Body of pancreas (tissue), 4 donors: ENCODE measurements around the gene RBMS3. TPM values are rescaled to one million over a fixed set of nuclear protein-coding genes. Genes with fewer than 3 reads are reported as not detected.

Experiments
- ATAC-seq: fragments of 150-250 bp; one replicate; pipeline ENCODE4 v1.9.1; 2016
- DNase-seq, 4 donors: peaks; one replicate each; pipeline ENCODE4 v3.0.0-alpha.2; 2019
- H3K27ac ChIP-seq, 4 donors: fragments of 200-600 bp; sonication (generic); 1 replicate in 3 of 4; 2 replicates in 1 of 4; pipeline versions ENCODE4 v1.5.1 to v1.6.1; 2016 to 2019; ENCODE audit warnings: mild to moderate bottlenecking in 1 of 4, mixed read lengths in 1 of 4, moderate library complexity in 1 of 4
- H3K27me3 ChIP-seq, 2 donors: fragments of 200-600 bp; sonication (generic); one replicate each; pipeline ENCODE4 v1.6.0; 2016; ENCODE audit warnings: mild to moderate bottlenecking in 1 of 2
- H3K36me3 ChIP-seq, 2 donors: fragments of 200-600 bp; sonication (generic); replicated peaks in 1 of 2; 2 replicates each; pipeline ENCODE4 v1.5.1; 2016; ENCODE audit warnings: low read depth in 2 of 2; ENCODE audit not compliant: insufficient read depth in 1 of 2
- H3K4me1 ChIP-seq: fragments of 200-600 bp; sonication (generic); one replicate; pipeline ENCODE4 v1.6.0; 2016
- H3K4me3 ChIP-seq, 2 donors: fragments of 200-600 bp; sonication (generic); 1 replicate in 1 of 2; 2 replicates in 1 of 2; pipeline ENCODE4 v1.5.1; 2016 to 2019
- H3K9me3 ChIP-seq, 3 donors: fragments of 200-600 bp; sonication (generic); 1 replicate in 2 of 3; 2 replicates in 1 of 3; pipeline ENCODE4 v1.5.1; 2016
- CTCF ChIP-seq, 7 experiments: fragments of 450-650 bp in 4 of 7; fragments of 200-600 bp in 3 of 7; sonication (generic) in 3 of 7; IDR thresholded peaks; one replicate each; pipeline ENCODE4 v1.5.1; 2016 to 2019; ENCODE audit warnings: antibody characterized with exemption in 7 of 7
- POLR2A ChIP-seq, 3 donors: fragments of 450-650 bp; IDR thresholded peaks; one replicate each; pipeline ENCODE4 v1.6.1; 2016; ENCODE audit warnings: antibody characterized with exemption in 3 of 3, mild to moderate bottlenecking in 2 of 3
- WGBS, 2 donors: methylation state at CpG; one replicate each; pipeline ENCODE4 v1.1.5; 2017; 5-methylcytosine and 5-hydroxymethylcytosine counted together
- intact Hi-C: fragments of 100-400 bp; cut with DNase I; formaldehyde crosslinking; loops from one replicate; pipeline ENCODE4 v1.15.1; 2023
- total RNA-seq, 2 donors: library from RNA; depleted of rRNA; stranded (reverse); fragments of >200 nt; gene quantifications; one replicate each; pipeline ENCODE4 v1.1.0, GENCODE V29; 2016

Gene RBMS3
- total RNA-seq, 2 donors from 2014 or later, result 17.4 to 29.7 TPM

- Histone ChIP-seq H3K4me3 (no peak overlapping the region), H3K27ac (no peak overlapping the region), H3K36me3 (no peaks in the 10 kb centered on the region), H3K9me3 (no peaks in the 10 kb centered on the region), H3K27me3 (no peaks in the 10 kb centered on the region), H3K4me1 (no peaks in the 10 kb centered on the region)
- TF ChIP-seq POLR2A (IDR thresholded peaks at IDR 0.05) (no peak), CTCF (IDR thresholded peaks at IDR 0.05) (no peak)
- intact Hi-C loops, result no loop called here
- DNase-seq (no peak), ATAC-seq (no peak)
- 46 to 53% methylated on average over 3 of the region's 3 CpGs for WGBS, 2 donors
Measured at GRCh38 chr3:29597376-29598008, 316.6 kb downstream of the RBMS3 start.

GRCh38 chr3:29601861-29602585, 321.2 kb downstream of the RBMS3 start:
- no peaks in the 10 kb centered on the region for H3K4me1 ChIP-seq
- H3K36me3 ChIP-seq, result no peaks in the 10 kb centered on the region
- no peak overlapping the region for H3K27ac ChIP-seq
- intact Hi-C loops, result no loop called here
- no peak for TF ChIP-seq POLR2A (IDR thresholded peaks at IDR 0.05)
- no peak for TF ChIP-seq CTCF (IDR thresholded peaks at IDR 0.05)
- H3K4me3 ChIP-seq, result no peak overlapping the region
- H3K9me3 ChIP-seq, result no peaks in the 10 kb centered on the region
- 48 to 60% methylated on average over 4 of the region's 4 CpGs for WGBS, 2 donors
- DNase-seq (no peak), ATAC-seq (no peak)
- H3K27me3 ChIP-seq, result no peaks in the 10 kb centered on the region

GRCh38 chr3:29605845-29606244, 325.0 kb downstream of the RBMS3 start:
- H3K27ac ChIP-seq, result no peak overlapping the region
- 85 to 87% methylated on average over 2 of the region's 2 CpGs for WGBS, 2 donors
- ATAC-seq (no peak), DNase-seq (no peak)
- no peaks in the 10 kb centered on the region for H3K36me3 ChIP-seq
- no peak overlapping the region for H3K4me3 ChIP-seq
- no peaks in the 10 kb centered on the region for H3K27me3 ChIP-seq
- H3K4me1 ChIP-seq, result no peaks in the 10 kb centered on the region
- intact Hi-C loops, result no loop called here
- no peaks in the 10 kb centered on the region for H3K9me3 ChIP-seq
- TF ChIP-seq CTCF (IDR thresholded peaks at IDR 0.05), result no peak
- TF ChIP-seq POLR2A (IDR thresholded peaks at IDR 0.05), result no peak

GRCh38 chr3:29606416-29606815, 325.5 kb downstream of the RBMS3 start:
- Histone ChIP-seq H3K9me3 (no peaks in the 10 kb centered on the region), H3K4me3 (no peak overlapping the region), H3K36me3 (no peaks in the 10 kb centered on the region), H3K27me3 (no peaks in the 10 kb centered on the region), H3K27ac (no peak overlapping the region), H3K4me1 (no peaks in the 10 kb centered on the region)
- no peak for DNase-seq
- TF ChIP-seq CTCF (IDR thresholded peaks at IDR 0.05) (no peak), POLR2A (IDR thresholded peaks at IDR 0.05) (no peak)
- ATAC-seq, result no peak
- intact Hi-C loops, result no loop called here
